Measurements from ENCODE around the gene GCGR.
"Not testable (repeated sequence)": the region's sequence is repeated elsewhere in the genome, so short reads cannot be mapped to it uniquely, and the experiment has no call there.

GCGR gene

DNA sequence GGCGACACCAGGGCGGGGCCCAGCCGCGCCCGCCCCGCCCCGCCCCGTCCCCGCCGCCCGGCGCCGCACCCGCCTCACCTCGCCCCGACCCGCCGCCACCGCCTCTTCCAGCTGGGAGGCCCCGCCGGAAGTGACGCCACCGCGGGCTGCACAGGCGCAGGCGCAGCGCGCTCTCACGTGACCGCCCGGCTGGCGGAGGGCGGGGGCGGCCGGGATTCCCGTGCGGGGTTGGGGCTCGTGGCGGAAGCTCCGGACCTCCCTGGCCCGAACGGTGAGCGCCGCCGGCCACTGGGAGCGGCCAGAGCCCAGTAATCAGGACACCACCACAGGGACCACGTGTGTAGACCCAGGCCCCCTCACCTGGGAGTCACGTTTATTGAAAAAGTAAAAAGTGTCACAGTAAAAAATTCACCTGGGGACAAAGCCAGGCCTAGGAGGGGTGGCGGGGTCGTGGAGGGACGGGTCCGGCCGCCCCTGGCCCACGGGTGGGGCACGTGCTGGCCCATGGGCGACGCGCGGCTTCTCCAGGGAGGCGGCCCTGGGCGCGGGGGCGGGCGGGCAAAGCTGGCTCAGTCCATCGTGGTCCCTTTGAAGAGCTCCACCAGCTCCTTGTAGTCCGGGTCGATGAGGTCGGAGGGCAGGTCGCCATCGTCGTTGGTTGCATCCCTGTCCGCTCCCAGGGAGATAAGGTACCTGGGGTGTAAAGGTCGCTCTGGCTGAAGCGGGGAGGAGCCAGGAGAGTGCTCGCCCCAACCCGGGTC lies 29.4 kb downstream of the GCGR start, which contains the start of gene MCRIP1:
Gene MCRIP1, minus strand, starts transcription at position 132 of the 761 bp plus-strand sequence. CDS start 8,785 bp downstream, outside the sequence.
- DNase-seq, result peak; percentile 92

DNA sequence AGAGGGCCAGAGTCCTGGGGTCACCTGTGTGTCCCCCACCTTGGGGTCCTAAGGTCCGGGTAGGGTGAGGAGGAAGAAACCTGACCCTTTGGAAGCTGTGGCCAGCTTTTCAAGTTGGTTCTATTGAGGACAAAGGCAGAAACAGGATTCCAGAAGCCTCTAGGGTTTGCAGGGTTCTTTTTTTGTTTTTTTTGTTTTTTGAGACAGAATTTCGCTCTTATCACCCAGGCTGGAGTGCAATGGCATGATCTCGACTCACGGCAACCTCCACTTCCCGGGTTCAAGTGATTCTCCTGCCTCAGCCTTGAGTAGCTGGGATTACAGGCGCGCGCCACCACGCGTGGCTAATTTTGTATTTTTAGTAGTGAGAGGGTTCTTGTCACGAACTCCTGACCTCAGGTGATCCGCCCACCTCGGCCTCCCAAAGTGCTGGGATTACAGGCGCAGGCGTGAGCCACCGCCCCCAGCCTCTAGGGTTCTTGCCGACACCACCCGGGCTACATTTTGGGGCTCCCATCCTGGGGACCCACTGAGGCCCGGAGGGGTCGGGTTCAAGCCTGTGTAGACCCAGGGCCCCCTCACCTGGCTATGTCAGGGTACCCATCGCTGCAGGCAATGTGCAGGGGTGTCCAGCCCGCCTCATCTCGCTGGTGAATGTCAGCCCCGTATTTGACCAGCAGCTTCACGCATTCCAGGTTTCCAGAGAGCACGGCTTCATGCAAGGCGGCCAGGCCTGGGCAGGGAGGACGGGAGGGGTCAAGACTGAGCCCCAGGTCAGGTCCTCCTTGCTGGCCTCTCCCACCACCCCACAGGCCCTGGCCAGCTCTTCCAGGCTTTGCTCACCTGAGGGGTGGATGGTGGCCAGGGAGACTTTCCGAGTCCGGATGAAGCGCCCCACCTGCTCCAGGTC lies 30.2 kb downstream of the GCGR start:
- no peak for DNase-seq

DNA sequence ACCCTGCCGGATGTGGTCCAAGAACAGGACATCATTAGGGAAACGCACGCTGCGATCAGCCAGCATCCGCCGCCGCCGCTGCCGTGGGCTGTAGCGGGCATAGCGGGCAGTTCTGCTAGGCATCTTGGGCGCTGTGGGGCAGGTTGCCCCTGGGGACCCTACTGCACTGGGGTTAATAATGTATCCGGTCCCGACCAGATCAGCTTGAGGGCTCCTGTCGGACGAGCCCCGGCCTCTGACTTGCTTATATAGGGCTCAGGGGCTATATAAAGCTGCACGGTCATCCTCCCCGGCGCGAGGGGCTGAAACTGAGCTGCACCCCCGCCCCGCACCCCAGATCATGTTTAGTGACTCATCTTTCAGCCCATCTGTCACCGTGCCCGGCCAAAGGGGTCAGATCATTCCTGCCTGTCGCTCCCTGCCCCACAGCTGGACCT lies 30.9 kb downstream of the GCGR start, which contains the start of gene PPP1R27:
Gene PPP1R27, minus strand, starts transcription at position 220 of the 437 bp plus-strand sequence. Its CDS starts 97 bp downstream, at position 123.
- DNase-seq, result no peak

DNA sequence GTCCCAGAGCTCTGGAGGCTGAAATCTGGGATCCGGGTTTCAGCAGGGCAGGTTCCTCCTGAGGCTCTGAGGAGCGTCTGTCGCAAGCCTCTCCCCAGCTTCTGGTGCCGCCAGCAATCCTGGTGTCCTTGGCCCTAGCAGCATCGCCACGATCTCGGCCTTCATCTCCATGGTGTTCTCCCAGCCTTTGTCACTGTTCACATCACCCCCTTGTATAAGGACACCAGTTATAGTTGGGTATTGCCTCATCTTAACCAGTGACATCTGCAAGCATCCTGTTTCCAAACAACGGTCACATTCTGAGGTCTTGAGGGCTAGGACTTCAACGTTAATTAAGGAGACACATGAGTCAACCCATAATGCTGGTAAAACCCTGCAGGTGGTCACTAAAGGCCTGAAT lies 33.7 kb downstream of the GCGR start:
- no peak for DNase-seq

DNA sequence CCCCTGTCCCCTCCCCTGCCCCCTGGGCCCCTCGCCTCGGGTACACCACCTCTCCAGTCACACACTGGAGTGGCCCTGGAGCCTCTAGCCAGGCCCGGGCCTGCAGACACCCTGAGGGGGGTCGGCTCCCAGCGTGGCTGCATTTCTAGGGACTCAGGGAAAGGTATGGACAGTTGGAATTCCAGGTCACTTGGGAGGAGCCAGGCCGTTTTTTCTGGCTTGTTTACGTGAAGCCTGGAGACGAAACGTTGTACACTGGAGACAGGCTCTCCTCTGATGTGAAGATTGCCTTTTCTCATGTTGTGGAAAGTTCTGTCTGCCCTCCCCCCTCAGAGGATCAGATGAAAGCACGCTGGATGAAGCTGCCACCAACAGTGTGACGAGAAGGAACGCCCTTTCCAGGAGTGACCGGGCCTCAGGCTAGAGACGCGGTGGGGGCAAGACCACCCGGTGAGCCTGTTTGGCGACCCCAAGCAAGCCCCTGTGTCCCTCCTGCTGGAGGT lies 34.9 kb downstream of the GCGR start:
- no peak for DNase-seq

DNA sequence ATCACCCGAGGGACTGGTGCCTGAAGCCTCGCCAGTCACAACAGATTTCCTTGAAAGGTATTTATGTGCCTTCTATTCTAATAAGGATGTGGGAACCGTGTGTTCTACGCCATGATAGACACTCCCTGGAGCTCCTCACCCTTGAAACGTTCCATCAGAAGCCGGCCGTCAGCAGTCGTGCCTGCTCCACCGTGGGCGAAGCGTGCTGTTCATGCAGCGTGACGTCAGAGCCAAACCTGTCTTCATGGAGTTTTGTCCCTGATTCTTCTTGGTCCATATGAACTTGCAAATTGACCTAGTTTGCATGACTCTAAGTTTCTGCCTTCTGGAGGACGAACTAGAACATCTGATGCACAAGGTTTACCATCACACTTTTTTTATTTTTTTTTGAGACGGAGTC lies 35.4 kb downstream of the GCGR start:
- no peak for DNase-seq

DNA sequence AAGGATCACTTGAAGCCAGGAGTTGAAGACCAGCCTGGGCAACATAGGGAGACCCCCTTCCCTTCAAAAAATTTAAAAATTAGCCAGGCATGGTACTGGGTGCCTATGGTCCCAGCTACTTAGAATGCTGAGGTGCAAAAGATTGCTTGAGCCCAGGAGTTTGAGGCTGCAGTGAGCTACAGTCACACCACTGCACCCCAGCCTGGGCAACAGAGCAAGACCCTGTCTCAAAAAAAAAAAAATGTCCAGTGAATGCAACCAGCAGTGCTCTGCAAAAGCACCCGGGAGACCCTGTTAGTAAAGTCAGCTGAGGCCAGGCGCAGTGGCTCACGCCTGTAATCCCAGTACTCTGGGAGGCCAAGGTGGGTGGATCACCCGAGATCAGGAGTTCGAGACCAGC lies 36.1 kb downstream of the GCGR start:
- not testable (repeated sequence) for DNase-seq

DNA sequence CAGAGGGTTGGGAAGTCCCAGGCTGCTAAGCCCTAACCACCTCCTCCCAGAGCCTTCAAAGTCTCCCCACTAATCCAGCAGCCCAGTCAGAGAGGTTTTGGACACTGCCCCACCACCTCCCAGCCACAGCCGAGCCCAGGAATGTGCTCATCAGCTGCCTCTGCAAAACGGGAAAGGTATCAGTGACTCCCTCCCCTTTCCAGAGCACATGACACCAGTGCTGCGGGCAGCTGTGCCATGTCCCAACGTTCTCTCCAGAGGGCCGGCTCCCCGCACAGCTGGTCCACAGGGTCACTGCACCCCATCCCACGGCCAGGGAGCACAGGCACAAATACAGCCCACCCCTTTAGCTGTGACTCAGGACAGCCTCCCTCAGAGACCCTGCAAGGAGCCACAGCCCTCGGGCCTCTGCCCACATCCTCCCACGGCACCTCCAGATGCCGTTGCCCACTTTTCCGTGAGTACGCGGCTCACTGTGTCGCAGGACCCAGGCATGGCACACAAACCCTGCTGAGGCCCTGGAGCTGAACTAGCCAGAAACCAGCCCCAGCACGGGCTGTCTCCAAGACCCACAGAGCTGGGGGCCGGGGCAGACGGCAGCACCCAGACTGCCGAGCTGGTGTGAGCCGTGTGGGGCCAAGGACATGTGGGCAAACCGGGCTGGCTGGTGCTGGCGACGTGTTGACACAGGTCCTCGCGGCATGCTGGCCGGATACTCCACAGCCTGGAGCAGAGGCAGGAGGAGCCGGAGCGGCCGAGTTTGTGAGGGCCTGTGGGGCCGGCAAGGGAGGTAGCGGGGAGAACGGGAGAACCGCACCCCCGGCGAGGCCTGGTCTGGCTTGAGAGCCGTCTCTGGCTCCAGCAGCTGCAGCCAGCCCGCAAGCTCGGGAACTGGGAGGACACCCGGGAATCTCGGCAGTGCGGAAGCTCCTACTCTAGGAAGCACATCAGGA lies 37.2 kb downstream of the GCGR start:
- no peak for DNase-seq

DNA sequence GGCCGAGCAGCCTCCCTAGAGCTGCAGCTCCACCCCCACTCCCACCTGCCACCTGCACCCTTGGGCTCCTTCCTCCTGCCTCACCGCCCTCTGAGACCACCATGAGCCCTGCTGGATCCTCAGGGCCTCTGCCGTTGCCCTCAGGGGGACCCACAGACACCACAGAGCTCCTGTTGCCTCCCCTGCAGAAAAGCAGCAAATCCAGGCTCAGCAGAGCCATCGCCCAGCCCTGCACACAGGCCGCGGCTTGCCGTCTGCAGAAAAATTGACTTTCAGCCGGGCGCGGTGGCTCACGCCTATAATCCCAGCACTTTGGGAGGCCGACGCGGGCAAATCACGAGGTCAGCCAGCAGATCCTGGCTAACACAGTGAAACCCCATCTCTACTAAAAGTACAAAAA lies 37.9 kb downstream of the GCGR start:
- no peak for DNase-seq

DNA sequence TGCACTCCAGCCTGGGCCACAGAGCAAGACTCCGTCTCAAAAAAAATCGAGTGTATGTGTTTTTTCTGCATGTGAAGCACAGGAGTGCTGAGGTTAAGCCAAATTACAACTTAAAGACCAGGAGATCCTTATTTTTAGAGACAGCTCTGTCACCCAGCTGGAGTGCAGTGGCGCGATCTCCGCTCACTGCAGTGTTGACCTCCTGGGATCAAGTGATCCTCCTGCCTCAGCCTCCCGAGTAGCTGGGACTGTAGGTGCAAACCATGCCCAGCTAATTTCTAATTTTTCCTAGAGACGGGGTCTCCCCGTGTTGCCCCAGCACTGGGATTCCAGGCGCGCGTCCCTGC lies 38.4 kb downstream of the GCGR start:
- no peak for DNase-seq

DNA sequence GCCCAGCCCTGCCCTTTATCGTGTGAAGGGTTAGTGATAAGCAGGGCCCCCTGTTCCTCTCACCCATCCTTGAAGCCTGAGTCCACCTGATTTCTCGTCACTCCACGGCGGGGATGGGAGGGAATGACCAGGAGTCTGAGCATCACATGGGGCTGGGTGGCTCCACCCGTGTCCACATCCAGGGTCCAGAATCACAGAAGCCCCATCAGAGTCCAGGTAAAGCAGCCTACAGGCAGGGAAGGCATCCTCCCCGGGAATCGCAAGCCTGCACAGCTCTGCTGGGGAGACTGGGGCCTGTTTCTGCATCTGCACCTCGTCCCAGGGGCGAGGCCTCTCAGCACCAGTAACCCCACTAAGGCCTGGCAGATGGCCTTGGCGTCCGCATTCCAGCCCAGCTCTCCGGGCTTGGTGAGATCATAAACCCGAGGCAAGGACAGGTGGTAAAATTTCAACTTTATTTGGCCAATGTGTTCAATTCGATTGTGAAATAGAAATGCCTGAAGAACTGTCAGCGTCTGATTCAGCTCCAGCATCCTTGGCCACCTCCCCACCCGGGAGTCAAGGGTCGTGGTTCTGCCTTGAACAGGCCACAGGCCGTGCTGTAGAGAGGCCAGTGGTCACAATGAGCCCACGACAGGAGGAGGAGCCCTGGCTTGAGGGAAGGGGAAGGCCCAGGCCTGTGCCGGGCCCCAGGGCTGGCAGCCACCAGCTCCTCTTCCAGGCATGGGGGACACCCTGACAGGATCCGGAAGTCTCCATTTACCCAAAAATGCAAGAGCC lies 39.0 kb downstream of the GCGR start:
- DNase-seq, result no peak

DNA sequence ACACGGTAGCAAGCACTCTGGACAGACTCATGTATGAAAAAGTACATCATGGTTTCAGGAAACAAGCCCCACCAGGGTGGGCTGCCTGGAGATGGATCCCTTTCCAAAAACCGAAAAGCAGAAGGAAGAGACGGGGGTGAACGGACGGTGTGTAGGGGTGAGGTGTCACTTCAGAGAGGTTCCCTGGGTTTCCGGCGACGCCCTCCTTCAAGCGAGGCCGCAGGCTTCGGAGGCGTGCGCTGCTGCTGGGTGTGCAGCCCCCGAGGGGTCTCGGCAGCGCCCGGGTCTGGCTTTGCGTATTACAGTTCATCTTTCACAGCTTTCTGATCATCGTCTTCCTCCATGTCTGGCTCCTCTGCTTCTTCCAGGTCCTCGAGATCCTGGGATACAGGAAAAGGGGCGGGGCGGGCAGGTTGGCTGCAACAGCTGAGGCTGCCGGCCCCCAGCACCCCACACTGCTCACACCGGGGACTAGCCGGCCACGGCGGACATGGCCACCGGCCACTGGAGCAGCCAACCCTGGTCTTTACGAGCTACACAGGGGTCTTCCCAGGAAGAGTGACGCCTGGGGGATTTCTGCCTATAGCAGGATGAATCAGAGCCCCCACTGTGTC lies 39.9 kb downstream of the GCGR start:
- no peak for DNase-seq

DNA sequence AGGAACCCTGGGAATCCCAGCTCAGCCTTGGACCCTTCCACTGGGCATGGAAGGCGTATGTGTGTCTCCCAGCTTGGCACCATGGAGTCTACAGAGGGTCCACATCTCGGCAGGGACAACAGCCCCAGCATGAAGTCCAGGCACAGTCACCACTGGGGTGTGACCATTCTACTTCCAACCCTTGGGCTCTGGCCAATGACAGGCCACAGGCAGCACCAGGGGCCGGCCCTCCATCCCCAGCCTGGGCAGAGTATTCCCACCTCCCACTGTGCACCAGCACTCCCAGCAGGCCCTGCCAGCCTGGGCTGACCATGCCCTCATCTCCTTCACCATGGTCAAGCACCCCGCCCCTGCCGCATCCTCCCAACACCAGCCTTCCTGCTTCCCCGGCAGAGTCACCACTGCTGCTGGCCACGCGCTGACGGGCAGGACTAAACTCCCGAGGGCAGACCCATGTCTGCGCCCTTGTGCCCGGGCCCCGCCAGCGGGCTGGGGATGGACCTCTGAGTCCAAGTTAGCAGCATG lies 40.4 kb downstream of the GCGR start:
- no peak for DNase-seq

DNA sequence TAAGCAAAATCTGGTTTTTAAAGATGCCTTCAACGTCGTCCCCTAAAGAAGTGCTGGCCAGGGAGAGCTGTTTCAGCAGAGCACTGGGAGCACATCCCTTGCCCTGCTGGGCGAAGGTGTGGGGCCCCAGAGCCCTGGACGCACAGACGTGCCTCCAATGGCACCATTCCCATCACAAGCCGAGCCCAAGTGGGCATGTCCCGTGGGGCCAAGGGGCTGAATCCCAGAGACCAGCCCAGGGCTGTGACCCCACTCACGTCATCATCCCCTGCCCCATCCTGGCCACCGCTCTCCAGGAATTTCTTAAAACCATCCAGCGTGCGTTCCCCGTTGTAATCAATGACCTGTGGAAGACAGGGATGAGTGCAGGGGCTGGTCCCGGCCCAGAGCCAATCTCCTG lies 40.9 kb downstream of the GCGR start:
- DNase-seq, result no peak

DNA sequence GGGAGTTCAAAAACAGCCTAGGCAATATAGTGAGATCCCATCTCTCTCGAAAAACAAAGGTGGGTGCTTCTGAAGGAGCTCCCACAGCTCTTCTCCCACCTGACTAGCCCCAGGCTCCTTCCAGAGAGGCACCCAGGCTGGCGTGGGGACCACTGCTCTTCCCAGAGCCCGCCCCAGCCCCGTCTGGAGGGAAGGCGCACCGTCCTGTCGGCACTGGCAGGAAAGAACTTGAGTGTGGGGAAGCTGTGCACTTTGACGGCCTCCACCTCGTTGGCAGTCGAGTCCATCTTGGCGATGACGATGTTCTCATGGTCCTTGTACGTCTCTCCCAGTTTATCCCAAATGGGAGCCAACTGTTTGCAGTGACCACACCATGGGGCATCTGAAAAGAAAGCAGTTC lies 41.4 kb downstream of the GCGR start:
- no peak for DNase-seq

DNA sequence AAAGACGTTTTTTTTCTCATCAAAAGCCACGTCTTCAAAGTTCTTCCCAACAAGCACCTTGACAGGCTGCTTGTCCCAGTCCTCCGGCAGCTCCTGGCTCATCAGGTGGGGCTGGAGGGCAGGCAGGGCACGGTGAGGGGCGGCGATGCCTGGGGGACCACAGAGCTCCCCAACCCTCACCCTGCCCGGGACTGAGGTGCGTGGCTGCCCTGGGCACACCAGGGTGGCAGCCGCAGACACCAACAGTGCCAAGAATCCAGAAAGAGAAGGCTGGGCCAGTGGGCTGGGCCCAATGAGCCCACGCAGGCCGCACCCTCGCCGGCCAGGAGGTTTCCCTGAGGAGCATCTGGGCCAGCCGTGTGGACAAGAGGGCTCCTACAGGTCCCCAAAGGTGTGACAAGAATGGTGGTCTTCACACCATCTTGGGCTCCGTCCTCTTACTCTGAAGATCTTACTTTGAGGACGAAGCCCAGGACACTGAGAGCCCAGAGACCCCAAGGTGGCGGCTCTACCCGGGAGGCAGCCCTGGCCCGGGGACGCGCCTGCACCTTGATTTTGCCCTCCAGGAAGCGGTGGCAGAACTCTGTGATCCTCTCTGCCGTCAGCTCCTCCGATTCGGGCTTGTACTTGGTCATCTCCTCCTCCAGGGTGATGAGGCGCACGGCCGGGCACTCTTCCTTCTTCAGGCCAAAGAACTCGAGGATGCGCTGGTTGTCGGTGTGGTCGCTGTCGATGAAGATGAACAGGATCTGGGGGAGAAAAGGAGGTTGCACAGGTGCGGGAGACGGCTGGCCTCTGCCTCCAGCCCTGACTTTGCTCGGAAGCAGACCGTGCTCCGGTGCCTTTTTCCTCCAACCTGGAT lies 42.2 kb downstream of the GCGR start:
- DNase-seq, result no peak

DNA sequence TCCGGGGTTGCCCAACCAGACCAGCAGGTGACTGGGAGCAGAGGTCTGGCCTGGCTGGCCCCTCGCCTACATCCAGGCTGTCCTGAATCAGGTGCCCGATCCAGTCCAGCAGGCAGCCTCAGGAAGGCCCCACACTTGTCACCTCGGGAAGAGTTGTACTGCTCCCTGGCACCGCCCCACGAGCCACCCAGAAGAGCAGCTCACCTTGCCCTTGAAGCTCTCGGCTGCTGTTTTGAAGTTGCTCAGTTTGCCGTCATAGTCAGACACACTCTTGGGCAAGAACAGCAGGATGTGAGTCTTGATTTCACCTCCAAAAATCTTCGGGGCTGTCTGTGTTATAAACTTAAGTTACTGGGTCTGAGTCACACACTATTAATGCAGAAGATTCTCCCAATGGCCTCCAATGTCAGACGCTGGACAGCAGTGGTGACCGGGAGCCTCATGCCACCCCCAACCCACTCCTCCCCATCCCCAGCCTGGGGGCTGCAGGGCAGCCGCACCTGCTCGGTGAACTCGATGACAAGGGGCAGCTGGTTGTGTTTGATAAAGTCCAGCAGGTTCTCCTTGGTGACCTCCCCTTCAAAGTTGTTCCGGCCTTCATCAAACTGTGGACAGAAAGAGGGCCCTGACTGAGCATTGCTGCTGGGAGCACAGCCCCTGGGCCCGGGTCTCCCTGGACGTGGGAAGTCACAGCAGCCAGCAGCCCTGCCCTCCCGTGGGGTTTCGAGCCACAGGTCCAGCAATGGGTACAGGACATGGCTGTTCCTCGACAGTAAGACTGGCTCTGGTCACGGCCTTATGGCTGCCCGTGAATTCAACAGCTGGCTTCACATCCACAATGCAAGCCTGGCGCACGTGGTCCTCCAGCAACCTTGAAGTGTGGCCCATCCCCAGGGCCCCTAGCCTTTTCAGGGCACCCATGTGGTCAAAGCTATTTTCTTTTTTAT lies 43.1 kb downstream of the GCGR start:
- no peak for DNase-seq

DNA sequence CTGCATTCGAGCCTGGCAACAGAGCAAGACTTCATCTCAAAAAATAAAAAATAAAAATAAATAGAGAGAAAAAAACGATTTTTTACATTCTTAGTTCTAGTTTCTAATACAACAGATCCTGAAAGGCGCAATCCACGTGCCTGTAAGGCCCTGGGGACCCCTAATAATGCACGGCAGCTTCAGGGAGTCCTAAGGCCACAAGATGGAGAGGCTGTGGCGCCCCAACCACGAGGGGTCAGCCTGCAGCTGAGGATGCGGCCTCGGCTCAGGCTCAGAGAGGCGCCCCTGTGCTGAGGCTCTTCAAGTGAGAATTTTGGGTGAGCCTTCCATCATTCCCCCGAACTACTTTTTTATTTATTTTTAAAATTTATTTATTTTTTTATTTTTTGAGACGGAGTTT lies 45.5 kb downstream of the GCGR start:
- no peak for DNase-seq

DNA sequence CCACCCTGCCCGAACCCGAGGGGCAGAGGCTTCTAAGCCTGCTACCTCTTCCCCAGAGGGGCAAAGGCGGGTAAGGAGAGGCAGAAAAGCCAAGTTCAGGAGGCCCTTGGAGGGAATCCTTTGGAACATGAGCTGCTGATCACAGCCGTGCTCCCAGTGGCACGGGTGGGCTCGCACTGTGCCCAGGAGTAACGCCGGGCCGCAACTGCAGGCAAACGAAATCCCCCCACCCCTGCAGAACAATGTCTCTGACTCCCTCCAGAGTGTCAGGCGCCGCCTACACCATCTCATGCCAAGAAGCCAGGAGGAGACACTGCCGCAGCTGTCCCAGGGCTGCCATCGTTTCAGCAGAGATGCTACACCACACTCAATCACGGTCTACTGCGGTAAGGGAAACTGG lies 47.5 kb downstream of the GCGR start:
- no peak for DNase-seq
